ENCODE results near the gene FBXO10. TPM values are rescaled to one million over a fixed set of nuclear protein-coding genes. Genes with fewer than 3 reads are reported as not detected.

FBXO10 gene
- total and polyA plus RNA-seq, 2 donors (not counting 1 experiment from before 2014, with no cell fraction given): 7.6 to 12.2 TPM

DNA sequence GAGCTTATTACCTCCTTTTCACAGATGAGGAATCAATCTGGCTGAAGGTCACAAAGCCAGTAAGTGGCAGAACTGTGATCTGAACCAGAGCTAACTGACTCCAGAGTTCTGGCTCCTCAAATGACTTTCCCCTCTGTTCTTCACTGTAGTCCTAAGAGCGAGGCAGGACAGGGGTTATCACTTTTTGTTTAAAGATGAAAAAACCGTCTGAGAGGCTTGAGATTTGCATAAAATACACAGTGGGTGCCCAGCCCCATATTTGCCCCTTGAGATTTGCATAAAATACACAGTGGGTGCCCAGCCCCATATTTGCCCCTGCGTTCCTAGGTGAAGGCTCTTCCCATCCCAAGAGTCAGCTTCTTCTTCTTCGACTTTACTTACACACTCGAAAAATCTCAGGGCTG, 667 bp downstream of the FBXO10 start:
- TF ChIP-seq EZH2 (IDR thresholded peaks at IDR 0.05; ENCODE audit: low read length, missing control alignments): no peak
- TF ChIP-seq, protein P1, sequence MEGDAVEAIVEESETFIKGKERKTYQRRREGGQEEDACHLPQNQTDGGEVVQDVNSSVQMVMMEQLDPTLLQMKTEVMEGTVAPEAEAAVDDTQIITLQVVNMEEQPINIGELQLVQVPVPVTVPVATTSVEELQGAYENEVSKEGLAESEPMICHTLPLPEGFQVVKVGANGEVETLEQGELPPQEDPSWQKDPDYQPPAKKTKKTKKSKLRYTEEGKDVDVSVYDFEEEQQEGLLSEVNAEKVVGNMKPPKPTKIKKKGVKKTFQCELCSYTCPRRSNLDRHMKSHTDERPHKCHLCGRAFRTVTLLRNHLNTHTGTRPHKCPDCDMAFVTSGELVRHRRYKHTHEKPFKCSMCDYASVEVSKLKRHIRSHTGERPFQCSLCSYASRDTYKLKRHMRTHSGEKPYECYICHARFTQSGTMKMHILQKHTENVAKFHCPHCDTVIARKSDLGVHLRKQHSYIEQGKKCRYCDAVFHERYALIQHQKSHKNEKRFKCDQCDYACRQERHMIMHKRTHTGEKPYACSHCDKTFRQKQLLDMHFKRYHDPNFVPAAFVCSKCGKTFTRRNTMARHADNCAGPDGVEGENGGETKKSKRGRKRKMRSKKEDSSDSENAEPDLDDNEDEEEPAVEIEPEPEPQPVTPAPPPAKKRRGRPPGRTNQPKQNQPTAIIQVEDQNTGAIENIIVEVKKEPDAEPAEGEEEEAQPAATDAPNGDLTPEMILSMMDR (conservative IDR thresholded peaks at IDR 0.05 in 1 of 2, IDR thresholded peaks at IDR 0.05 in 1 of 2; ENCODE audit: low read depth in 1 of 2, low read length in 2 of 2): no peak
- Histone ChIP-seq H2AFZ (ENCODE audit: low read length) (peak overlapping the region; percentile 28), H3K4me2 (ENCODE audit: extremely low read depth, insufficient read depth, low read length) (peak overlapping the region; percentile 94)

DNA sequence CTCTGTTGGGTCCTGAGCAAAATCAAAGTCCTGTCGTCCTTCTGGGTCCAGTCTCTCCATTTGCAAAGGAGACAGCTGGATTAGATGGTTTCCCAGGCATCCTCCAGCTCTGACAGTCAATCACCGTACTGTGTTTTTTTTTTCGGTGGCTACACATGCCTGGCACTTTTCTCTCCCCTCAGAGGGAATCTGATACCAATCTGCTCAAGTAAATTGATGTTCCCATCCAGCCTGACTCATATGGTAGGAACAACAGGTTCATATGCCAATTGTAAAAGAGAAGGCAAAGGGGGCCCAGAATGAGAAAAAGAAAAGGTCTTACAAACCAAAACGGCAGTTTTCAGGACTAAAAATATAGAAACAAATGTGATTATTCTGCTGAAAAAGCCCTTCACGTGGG, 1.2 kb downstream of the FBXO10 start:
- Histone ChIP-seq H3K27me3 (ENCODE audit: control insufficient read depth, insufficient read depth, low read length) (no peaks in the 10 kb centered on the region), H3K27ac (ENCODE audit: insufficient read depth, low read length) (no peak overlapping the region), H3K4me3 (replicated peaks in 1 of 4; ENCODE audit: control extremely low read depth in 1 of 4, insufficient read depth in 1 of 4, low read depth in 3 of 4, low read length in 4 of 4) (peak overlapping the region in 3 of 4 experiments; percentile 64 to 83 (median 79)), H3K36me3 (ENCODE audit: control insufficient read depth, insufficient read depth, low read length) (no peaks in the 10 kb centered on the region), H4K20me1 (ENCODE audit: control insufficient read depth, extremely low read depth, insufficient read depth, low read length) (no peaks in the 10 kb centered on the region), H2AFZ (ENCODE audit: low read length) (no peak overlapping the region), H3K4me2 (ENCODE audit: extremely low read depth, insufficient read depth, low read length) (peak overlapping the region; percentile 94), H3K9me3 (ENCODE audit: control insufficient read depth, insufficient read depth, low read depth, low read length) (no peaks in the 10 kb centered on the region), H3K9ac (ENCODE audit: insufficient read depth, low read length) (no peak overlapping the region), H3K79me2 (ENCODE audit: control insufficient read depth, insufficient read depth, low read length) (peaks cover 2% of the 10 kb centered on the region), H3K4me1 (ENCODE audit: control insufficient read depth, extremely low read depth, insufficient read depth, low read length) (peaks cover 3% of the 10 kb centered on the region)
- DNase-seq (ENCODE audit: low read depth in 2 of 2): peak; percentile 15 to 26
- TF ChIP-seq EZH2 (IDR thresholded peaks at IDR 0.05; ENCODE audit: low read length, missing control alignments): no peak
- TF ChIP-seq, protein P1 (conservative IDR thresholded peaks at IDR 0.05 in 1 of 2, IDR thresholded peaks at IDR 0.05 in 1 of 2; ENCODE audit: low read depth in 1 of 2, low read length in 2 of 2): no peak

More for the DNA sequence above, 667 bp downstream of the FBXO10 start:
- peaks cover 2% of the 10 kb centered on the region for H3K79me2 ChIP-seq (ENCODE audit: control insufficient read depth, insufficient read depth, low read length)
- H3K27me3 ChIP-seq (ENCODE audit: control insufficient read depth, insufficient read depth, low read length): no peaks in the 10 kb centered on the region
- H3K4me3 ChIP-seq (replicated peaks in 1 of 4; ENCODE audit: control extremely low read depth in 1 of 4, insufficient read depth in 1 of 4, low read depth in 3 of 4, low read length in 4 of 4): peak overlapping the region; percentile 64 to 84 (median 81)
- DNase-seq (ENCODE audit: low read depth in 2 of 2): no peak
- peaks cover 3% of the 10 kb centered on the region for H3K4me1 ChIP-seq (ENCODE audit: control insufficient read depth, extremely low read depth, insufficient read depth, low read length)
- H3K36me3 ChIP-seq (ENCODE audit: control insufficient read depth, insufficient read depth, low read length): no peaks in the 10 kb centered on the region
- H3K27ac ChIP-seq (ENCODE audit: insufficient read depth, low read length): peak overlapping the region; percentile 77
- no peaks in the 10 kb centered on the region for H4K20me1 ChIP-seq (ENCODE audit: control insufficient read depth, extremely low read depth, insufficient read depth, low read length)
- H3K9me3 ChIP-seq (ENCODE audit: control insufficient read depth, insufficient read depth, low read depth, low read length): no peaks in the 10 kb centered on the region
- peak overlapping the region; percentile 78 for H3K9ac ChIP-seq (ENCODE audit: insufficient read depth, low read length)

DNA sequence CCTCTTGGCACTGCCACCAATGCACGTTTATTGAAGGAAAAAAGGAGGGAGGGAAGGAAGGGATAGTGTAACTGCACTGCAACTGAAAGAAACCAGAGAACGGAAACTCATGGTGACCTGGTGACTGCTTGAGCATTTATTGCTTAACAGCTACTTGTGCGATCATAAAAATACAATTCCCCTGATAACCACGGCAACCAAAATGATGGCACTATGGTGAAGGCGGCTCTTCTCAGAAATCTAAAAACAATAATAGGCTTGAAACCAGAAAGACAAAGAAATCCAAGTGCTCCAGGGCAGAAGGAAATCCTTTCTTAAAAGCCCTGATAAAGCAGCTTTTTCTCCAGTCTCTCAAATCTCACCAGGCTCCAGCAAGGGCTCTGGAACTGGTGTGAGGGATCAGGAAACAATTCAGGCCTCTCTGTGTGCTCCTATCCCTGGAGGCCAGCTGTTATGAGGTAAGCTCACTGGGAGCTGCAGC, 1.9 kb downstream of the FBXO10 start:
- no peaks in the 10 kb centered on the region for H3K9me3 ChIP-seq (ENCODE audit: control insufficient read depth, insufficient read depth, low read depth, low read length)
- peak overlapping the region in 2 of 4 experiments; percentile 79 to 83 for H3K4me3 ChIP-seq (replicated peaks in 1 of 4; ENCODE audit: control extremely low read depth in 1 of 4, insufficient read depth in 1 of 4, low read depth in 3 of 4, low read length in 4 of 4)
- H3K36me3 ChIP-seq (ENCODE audit: control insufficient read depth, insufficient read depth, low read length): no peaks in the 10 kb centered on the region
- no peak overlapping the region for H3K9ac ChIP-seq (ENCODE audit: insufficient read depth, low read length)
- H3K27me3 ChIP-seq (ENCODE audit: control insufficient read depth, insufficient read depth, low read length): no peaks in the 10 kb centered on the region
- no peaks in the 10 kb centered on the region for H4K20me1 ChIP-seq (ENCODE audit: control insufficient read depth, extremely low read depth, insufficient read depth, low read length)
- no peak overlapping the region for H2AFZ ChIP-seq (ENCODE audit: low read length)
- H3K27ac ChIP-seq (ENCODE audit: insufficient read depth, low read length): no peak overlapping the region
- peak; percentile 24 to 74 for DNase-seq (ENCODE audit: low read depth in 2 of 2)
- H3K79me2 ChIP-seq (ENCODE audit: control insufficient read depth, insufficient read depth, low read length): peaks cover 2% of the 10 kb centered on the region
- no peak overlapping the region for H3K4me2 ChIP-seq (ENCODE audit: extremely low read depth, insufficient read depth, low read length)
- TF ChIP-seq EZH2 (IDR thresholded peaks at IDR 0.05; ENCODE audit: low read length, missing control alignments): no peak
- TF ChIP-seq, protein P1 (conservative IDR thresholded peaks at IDR 0.05 in 1 of 2, IDR thresholded peaks at IDR 0.05 in 1 of 2; ENCODE audit: low read depth in 1 of 2, low read length in 2 of 2): no peak
- H3K4me1 ChIP-seq (ENCODE audit: control insufficient read depth, extremely low read depth, insufficient read depth, low read length): peaks cover 3% of the 10 kb centered on the region

All from fibroblast of lung (primary cell).